ENCODE measurements around the gene ARHGAP25.

GRCh38 chr2:68741238-68741637 lies 6.6 kb downstream of the ARHGAP25 start:
- TF ChIP-seq, protein P1, sequence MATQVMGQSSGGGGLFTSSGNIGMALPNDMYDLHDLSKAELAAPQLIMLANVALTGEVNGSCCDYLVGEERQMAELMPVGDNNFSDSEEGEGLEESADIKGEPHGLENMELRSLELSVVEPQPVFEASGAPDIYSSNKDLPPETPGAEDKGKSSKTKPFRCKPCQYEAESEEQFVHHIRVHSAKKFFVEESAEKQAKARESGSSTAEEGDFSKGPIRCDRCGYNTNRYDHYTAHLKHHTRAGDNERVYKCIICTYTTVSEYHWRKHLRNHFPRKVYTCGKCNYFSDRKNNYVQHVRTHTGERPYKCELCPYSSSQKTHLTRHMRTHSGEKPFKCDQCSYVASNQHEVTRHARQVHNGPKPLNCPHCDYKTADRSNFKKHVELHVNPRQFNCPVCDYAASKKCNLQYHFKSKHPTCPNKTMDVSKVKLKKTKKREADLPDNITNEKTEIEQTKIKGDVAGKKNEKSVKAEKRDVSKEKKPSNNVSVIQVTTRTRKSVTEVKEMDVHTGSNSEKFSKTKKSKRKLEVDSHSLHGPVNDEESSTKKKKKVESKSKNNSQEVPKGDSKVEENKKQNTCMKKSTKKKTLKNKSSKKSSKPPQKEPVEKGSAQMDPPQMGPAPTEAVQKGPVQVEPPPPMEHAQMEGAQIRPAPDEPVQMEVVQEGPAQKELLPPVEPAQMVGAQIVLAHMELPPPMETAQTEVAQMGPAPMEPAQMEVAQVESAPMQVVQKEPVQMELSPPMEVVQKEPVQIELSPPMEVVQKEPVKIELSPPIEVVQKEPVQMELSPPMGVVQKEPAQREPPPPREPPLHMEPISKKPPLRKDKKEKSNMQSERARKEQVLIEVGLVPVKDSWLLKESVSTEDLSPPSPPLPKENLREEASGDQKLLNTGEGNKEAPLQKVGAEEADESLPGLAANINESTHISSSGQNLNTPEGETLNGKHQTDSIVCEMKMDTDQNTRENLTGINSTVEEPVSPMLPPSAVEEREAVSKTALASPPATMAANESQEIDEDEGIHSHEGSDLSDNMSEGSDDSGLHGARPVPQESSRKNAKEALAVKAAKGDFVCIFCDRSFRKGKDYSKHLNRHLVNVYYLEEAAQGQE (IDR thresholded peaks at IDR 0.05; ENCODE audit: low read depth): no peak
- no peak for TF ChIP-seq ZBTB7A (IDR thresholded peaks at IDR 0.05; ENCODE audit: low read depth)
- TF ChIP-seq YY1 (IDR thresholded peaks at IDR 0.05; ENCODE audit: low read depth): no peak
- TF ChIP-seq MAX (IDR thresholded peaks at IDR 0.05): no peak
- no peak for TF ChIP-seq TAF1 (IDR thresholded peaks at IDR 0.05; ENCODE audit: low read depth)
- no peak for TF ChIP-seq FOXM1 (IDR thresholded peaks at IDR 0.05; ENCODE audit: borderline replicate concordance, low read depth)
- no peak for TF ChIP-seq TCF12 (IDR thresholded peaks at IDR 0.05; ENCODE audit: low read depth)
- TF ChIP-seq EP300 (IDR thresholded peaks at IDR 0.05; ENCODE audit: borderline replicate concordance): no peak
- TF ChIP-seq USF1 (IDR thresholded peaks at IDR 0.05): no peak
- no peak for TF ChIP-seq RAD21 (IDR thresholded peaks at IDR 0.05; ENCODE audit: low read depth)
- TF ChIP-seq CREB1 (IDR thresholded peaks at IDR 0.05; ENCODE audit: low read depth): no peak
- TF ChIP-seq CEBPB (IDR thresholded peaks at IDR 0.05): no peak
- no peak for TF ChIP-seq NFIC (IDR thresholded peaks at IDR 0.05)

All from Ishikawa (cell line).